GM21381 (cell line): ENCODE results near the gene EEFSEC.

Experiments
- ATAC-seq: cut with Tn5 transposase; IDR thresholded peaks from one replicate; pipeline ENCODE4 v1.9.1; 2021; ENCODE audit warnings: mild to moderate bottlenecking, moderate library complexity; ENCODE audit not compliant: unreplicated experiment

EEFSEC gene

GRCh38 chr3:128153156-128154041 is at the start of gene EEFSEC:
EEFSEC (plus strand) TSS chr3:128153481; CDS start chr3:128153508, 27 bp downstream.
- ATAC-seq = peak; percentile 89

- ATAC-seq = no peak
These were observed 45.4 kb upstream of the EEFSEC start for GRCh38 chr3:128107834-128108233.

GRCh38 chr3:128111147-128111546 is 42.1 kb upstream of the EEFSEC start:
- no peak for ATAC-seq

GRCh38 chr3:128112357-128112968 is 40.8 kb upstream of the EEFSEC start:
- ATAC-seq = peak; percentile 65

GRCh38 chr3:128113817-128114794 is 39.2 kb upstream of the EEFSEC start:
- ATAC-seq = no peak

- no peak for ATAC-seq
These were observed 31.3 kb upstream of the EEFSEC start for GRCh38 chr3:128122013-128122412.

GRCh38 chr3:128123156-128123537 is 30.1 kb upstream of the EEFSEC start:
- ATAC-seq = peak; percentile 5

- peak; percentile 98 for ATAC-seq
These were observed 29.5 kb upstream of the EEFSEC start, which contains the start of gene RUVBL1 for GRCh38 chr3:128123538-128124368. RUVBL1 (minus strand) TSS chr3:128123812; CDS start chr3:128123724, 88 bp downstream.

- ATAC-seq = no peak
These were observed 26.0 kb upstream of the EEFSEC start for GRCh38 chr3:128127236-128127635.

GRCh38 chr3:128128251-128128650 is 25.0 kb upstream of the EEFSEC start:
- ATAC-seq = no peak

GRCh38 chr3:128131897-128132646 is 21.2 kb upstream of the EEFSEC start:
- no peak for ATAC-seq

GRCh38 chr3:128133273-128133883 is 19.9 kb upstream of the EEFSEC start:
- no peak for ATAC-seq

GRCh38 chr3:128143496-128143895 is 9.8 kb upstream of the EEFSEC start:
- no peak for ATAC-seq

GRCh38 chr3:128144512-128145187 is 8.6 kb upstream of the EEFSEC start:
- no peak for ATAC-seq

GRCh38 chr3:128145279-128145678 is 8.0 kb upstream of the EEFSEC start:
- no peak for ATAC-seq

- no peak for ATAC-seq
These were observed 7.1 kb upstream of the EEFSEC start for GRCh38 chr3:128146201-128146600.

GRCh38 chr3:128149650-128150049 is 3.6 kb upstream of the EEFSEC start:
- no peak for ATAC-seq

- no peak for ATAC-seq
These were observed 1.5 kb upstream of the EEFSEC start for GRCh38 chr3:128151758-128152274.
